Neural progenitor cell (in vitro differentiated cells): ENCODE data around the gene CYP11A1. TPM values are rescaled to one million over a fixed set of nuclear protein-coding genes. Genes with fewer than 3 reads are reported as not detected.

Source experiments
- DNase-seq: peaks from one replicate; pipeline ENCODE4 v3.0.0-alpha.2; 2016; ENCODE audit warnings: low spot score
- H2AFZ ChIP-seq: fragments of 200-600 bp; sonication (generic); replicated peaks from 2 replicates; pipeline ENCODE4 v1.6.1; 2016; ENCODE audit warnings: antibody characterized with exemption
- H3F3A ChIP-seq: fragments of 200-600 bp; sonication (generic); 2 replicates; pipeline ENCODE4 v1.6.1; 2016; ENCODE audit warnings: antibody characterized with exemption, low read depth
- H3K27ac ChIP-seq: fragments of 200-600 bp; sonication (generic); 2 replicates; pipeline ENCODE4 v1.5.1; 2016; ENCODE audit warnings: mild to moderate bottlenecking
- H3K27me3 ChIP-seq: fragments of 200-600 bp; sonication (generic); 2 replicates; pipeline ENCODE4 v1.6.1; 2016; ENCODE audit warnings: mild to moderate bottlenecking, moderate library complexity
- H3K36me3 ChIP-seq: fragments of 200-600 bp; sonication (generic); 2 replicates; pipeline ENCODE4 v1.5.1; 2016
- H3K4me1 ChIP-seq: fragments of 200-600 bp; sonication (generic); 2 replicates; pipeline ENCODE4 v1.6.1; 2016; ENCODE audit warnings: mixed run types
- H3K4me2 ChIP-seq: fragments of 200-600 bp; sonication (generic); 2 replicates; pipeline ENCODE4 v1.6.1; 2016
- H3K4me3 ChIP-seq: fragments of 200-600 bp; sonication (generic); 2 replicates; pipeline ENCODE4 v1.5.1; 2016
- H3K79me2 ChIP-seq: fragments of 200-600 bp; sonication (generic); 2 replicates; pipeline ENCODE4 v1.6.1; 2016; ENCODE audit warnings: low read depth
- H3K9ac ChIP-seq: fragments of 200-600 bp; sonication (generic); 2 replicates; pipeline ENCODE4 v1.6.1; 2016
- H3K9me3 ChIP-seq: fragments of 200-600 bp; sonication (generic); 2 replicates; pipeline ENCODE4 v1.5.1; 2016; ENCODE audit warnings: low read depth
- H4K20me1 ChIP-seq: fragments of 200-600 bp; sonication (generic); 2 replicates; pipeline ENCODE4 v1.6.1; 2016; ENCODE audit warnings: low read depth
- H3K27ac Mint-ChIP-seq: 3 replicates; pipeline ENCODE4 v1.8.0; 2021; ENCODE audit warnings: mixed read lengths
- H3K27me3 Mint-ChIP-seq: 2 replicates; pipeline ENCODE4 v1.8.0; 2022; ENCODE audit warnings: low read depth, mild to moderate bottlenecking, inconsistent platforms, moderate library complexity, mixed read lengths; ENCODE audit not compliant: insufficient read depth
- H3K36me3 Mint-ChIP-seq: 3 replicates; pipeline ENCODE4 v1.8.0; 2021; ENCODE audit warnings: mixed read lengths
- H3K4me1 Mint-ChIP-seq: 3 replicates; pipeline ENCODE4 v1.8.0; 2021; ENCODE audit warnings: mixed read lengths
- H3K4me3 Mint-ChIP-seq: 3 replicates; pipeline ENCODE4 v1.8.0; 2021; ENCODE audit warnings: mild to moderate bottlenecking, moderate library complexity, mixed read lengths
- H3K9me3 Mint-ChIP-seq: 3 replicates; pipeline ENCODE4 v1.8.0; 2020; ENCODE audit warnings: mixed read lengths
- EZH2 ChIP-seq: fragments of 200-600 bp; sonication (generic); IDR thresholded peaks from 2 replicates; pipeline ENCODE4 v1.6.1; 2017; ENCODE audit warnings: antibody characterized with exemption, mild to moderate bottlenecking, moderate library complexity
- EZH2phosphoT487 ChIP-seq: fragments of 200-600 bp; sonication (generic); IDR thresholded peaks from 2 replicates; pipeline ENCODE4 v1.6.1; 2017; ENCODE audit warnings: antibody characterized with exemption
- total RNA-seq: library from RNA; depleted of rRNA; stranded (reverse); fragments of >200 nt; gene quantifications from 2 replicates; pipeline ENCODE4 v1.2.3, GENCODE V29; 2015; ENCODE audit warnings: low replicate concordance
- TF ChIP-seq, protein P1 (sequence below): fragments of 200-600 bp; sonication (generic); IDR thresholded peaks from 2 replicates; pipeline ENCODE4 v1.5.1; 2017; ENCODE audit warnings: antibody characterized with exemption, mild to moderate bottlenecking

Gene CYP11A1
- total RNA-seq, 1 donor from 2014 or later, result 0.99 TPM

DNA sequence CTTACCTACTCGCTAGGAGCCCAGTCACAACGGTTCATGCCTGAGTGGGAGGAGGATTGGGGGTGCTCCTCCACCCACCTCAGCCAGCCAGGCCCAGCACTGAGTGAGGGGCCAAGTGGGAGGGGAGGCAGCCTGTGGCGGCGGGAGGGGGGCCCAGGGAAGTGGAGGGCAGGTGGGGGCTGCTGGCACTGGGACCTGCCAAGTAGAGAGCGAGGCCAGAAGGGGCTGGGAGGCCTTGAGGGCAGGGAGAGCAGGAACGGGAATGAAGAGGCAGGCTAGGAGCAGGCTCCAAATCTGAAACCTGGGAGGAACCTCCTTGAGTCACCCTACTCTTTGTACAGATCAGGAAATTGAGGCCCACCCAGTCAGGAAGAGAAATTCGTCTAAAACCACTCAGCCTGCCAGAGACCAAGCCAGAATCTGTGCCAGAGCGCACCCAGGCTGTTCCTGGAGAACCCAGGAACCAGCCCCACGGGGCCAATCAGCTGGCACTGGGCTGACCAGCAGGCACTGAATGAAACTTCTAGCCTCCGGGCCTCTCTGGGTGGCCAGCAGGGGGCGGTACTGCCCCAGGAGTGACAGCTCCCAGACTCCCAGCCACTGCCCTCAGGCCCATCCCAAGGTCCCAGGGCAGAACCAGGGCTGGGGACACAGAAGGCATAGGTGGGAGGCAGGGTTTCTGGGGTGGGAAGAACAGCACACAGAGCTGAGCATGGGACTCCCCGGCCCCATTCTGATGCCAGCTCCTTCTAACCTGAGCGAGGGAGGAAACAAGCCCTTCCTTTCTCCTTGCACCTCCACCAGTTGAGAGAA, 14.8 kb upstream of the CYP11A1 start:
- H3K9me3 Mint-ChIP-seq, result no peaks in the 10 kb centered on the region
- Histone ChIP-seq H3K9ac (no peak overlapping the region), H3K4me2 (no peak overlapping the region), H3K9me3 (no peaks in the 10 kb centered on the region), H3K79me2 (no peaks in the 10 kb centered on the region), H3K36me3 (no peaks in the 10 kb centered on the region), H4K20me1 (no peaks in the 10 kb centered on the region), H2AFZ (no peak overlapping the region), H3K27me3 (no peaks in the 10 kb centered on the region), H3F3A (no peaks in the 10 kb centered on the region), H3K4me3 (no peak overlapping the region), H3K4me1 (peaks cover 19% of the 10 kb centered on the region), H3K27ac (no peak overlapping the region)
- TF ChIP-seq EZH2phosphoT487 (no peak), EZH2 (no peak)
- TF ChIP-seq, protein P1, sequence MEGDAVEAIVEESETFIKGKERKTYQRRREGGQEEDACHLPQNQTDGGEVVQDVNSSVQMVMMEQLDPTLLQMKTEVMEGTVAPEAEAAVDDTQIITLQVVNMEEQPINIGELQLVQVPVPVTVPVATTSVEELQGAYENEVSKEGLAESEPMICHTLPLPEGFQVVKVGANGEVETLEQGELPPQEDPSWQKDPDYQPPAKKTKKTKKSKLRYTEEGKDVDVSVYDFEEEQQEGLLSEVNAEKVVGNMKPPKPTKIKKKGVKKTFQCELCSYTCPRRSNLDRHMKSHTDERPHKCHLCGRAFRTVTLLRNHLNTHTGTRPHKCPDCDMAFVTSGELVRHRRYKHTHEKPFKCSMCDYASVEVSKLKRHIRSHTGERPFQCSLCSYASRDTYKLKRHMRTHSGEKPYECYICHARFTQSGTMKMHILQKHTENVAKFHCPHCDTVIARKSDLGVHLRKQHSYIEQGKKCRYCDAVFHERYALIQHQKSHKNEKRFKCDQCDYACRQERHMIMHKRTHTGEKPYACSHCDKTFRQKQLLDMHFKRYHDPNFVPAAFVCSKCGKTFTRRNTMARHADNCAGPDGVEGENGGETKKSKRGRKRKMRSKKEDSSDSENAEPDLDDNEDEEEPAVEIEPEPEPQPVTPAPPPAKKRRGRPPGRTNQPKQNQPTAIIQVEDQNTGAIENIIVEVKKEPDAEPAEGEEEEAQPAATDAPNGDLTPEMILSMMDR, result peak; percentile 99
- H3K4me1 Mint-ChIP-seq, result peaks cover 11% of the 10 kb centered on the region
- H3K36me3 Mint-ChIP-seq, result no peaks in the 10 kb centered on the region
- peak; percentile 93 for DNase-seq
- peaks cover 12% of the 10 kb centered on the region for H3K27me3 Mint-ChIP-seq
- no peak overlapping the region for H3K4me3 Mint-ChIP-seq
- no peak overlapping the region for H3K27ac Mint-ChIP-seq

DNA sequence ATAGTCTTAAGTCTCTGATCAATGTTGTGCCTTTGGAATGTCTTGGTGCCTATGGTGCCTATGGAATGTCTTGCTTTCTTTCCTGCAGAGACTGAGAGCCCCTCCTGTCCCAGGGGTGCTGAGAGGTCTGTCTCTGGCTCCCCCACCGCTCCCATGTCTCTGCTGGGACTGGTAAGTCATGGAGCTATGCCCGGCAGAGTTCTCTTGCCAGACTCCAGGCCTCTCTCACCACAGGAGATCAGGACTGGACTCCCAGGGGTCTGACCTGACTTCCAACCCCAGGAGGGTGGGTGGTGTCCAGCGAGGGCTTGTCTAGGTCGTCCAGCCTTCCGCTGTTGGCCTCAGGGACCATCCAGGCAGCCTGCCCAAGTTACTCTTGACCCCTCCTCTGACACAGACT, 14.0 kb upstream of the CYP11A1 start:
- Histone ChIP-seq H3K4me2 (no peak overlapping the region), H3K9me3 (no peaks in the 10 kb centered on the region), H3K27me3 (no peaks in the 10 kb centered on the region), H3K79me2 (no peaks in the 10 kb centered on the region), H3K9ac (no peak overlapping the region), H3F3A (no peaks in the 10 kb centered on the region), H4K20me1 (no peaks in the 10 kb centered on the region), H3K4me3 (no peak overlapping the region), H3K4me1 (peaks cover 13% of the 10 kb centered on the region), H2AFZ (no peak overlapping the region), H3K36me3 (no peaks in the 10 kb centered on the region), H3K27ac (no peak overlapping the region)
- no peak overlapping the region for H3K4me3 Mint-ChIP-seq
- H3K27ac Mint-ChIP-seq, result no peak overlapping the region
- H3K4me1 Mint-ChIP-seq, result peaks cover 11% of the 10 kb centered on the region
- peaks cover 14% of the 10 kb centered on the region for H3K27me3 Mint-ChIP-seq
- no peak for DNase-seq
- H3K9me3 Mint-ChIP-seq, result no peaks in the 10 kb centered on the region
- H3K36me3 Mint-ChIP-seq, result no peaks in the 10 kb centered on the region
- TF ChIP-seq EZH2 (no peak), EZH2phosphoT487 (no peak)
- TF ChIP-seq, protein P1, result no peak

DNA sequence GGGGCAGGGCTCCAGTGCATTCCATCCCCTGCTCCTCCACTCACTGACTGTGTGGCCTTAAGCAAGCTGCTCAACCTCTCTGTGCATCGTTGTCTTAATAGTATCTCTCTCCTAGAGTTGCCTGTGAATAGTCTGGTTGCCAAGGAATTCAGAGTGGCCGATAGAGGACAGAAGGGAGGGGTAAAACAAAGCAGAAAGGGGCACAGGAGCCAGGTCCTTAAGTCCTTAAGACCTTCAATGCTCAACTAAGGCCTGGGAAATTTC, 13.7 kb upstream of the CYP11A1 start:
- peaks cover 8% of the 10 kb centered on the region for H3K4me1 Mint-ChIP-seq
- DNase-seq, result no peak
- Histone ChIP-seq H3K27me3 (no peaks in the 10 kb centered on the region), H3K4me2 (no peak overlapping the region), H3K27ac (no peak overlapping the region), H3K79me2 (no peaks in the 10 kb centered on the region), H3F3A (no peaks in the 10 kb centered on the region), H3K4me1 (peaks cover 10% of the 10 kb centered on the region), H4K20me1 (no peaks in the 10 kb centered on the region), H3K9ac (no peak overlapping the region), H3K9me3 (no peaks in the 10 kb centered on the region), H3K36me3 (no peaks in the 10 kb centered on the region), H3K4me3 (no peak overlapping the region), H2AFZ (no peak overlapping the region)
- no peak overlapping the region for H3K27ac Mint-ChIP-seq
- no peaks in the 10 kb centered on the region for H3K36me3 Mint-ChIP-seq
- no peaks in the 10 kb centered on the region for H3K9me3 Mint-ChIP-seq
- H3K27me3 Mint-ChIP-seq, result peaks cover 14% of the 10 kb centered on the region
- no peak overlapping the region for H3K4me3 Mint-ChIP-seq
- TF ChIP-seq EZH2phosphoT487, result no peak

DNA sequence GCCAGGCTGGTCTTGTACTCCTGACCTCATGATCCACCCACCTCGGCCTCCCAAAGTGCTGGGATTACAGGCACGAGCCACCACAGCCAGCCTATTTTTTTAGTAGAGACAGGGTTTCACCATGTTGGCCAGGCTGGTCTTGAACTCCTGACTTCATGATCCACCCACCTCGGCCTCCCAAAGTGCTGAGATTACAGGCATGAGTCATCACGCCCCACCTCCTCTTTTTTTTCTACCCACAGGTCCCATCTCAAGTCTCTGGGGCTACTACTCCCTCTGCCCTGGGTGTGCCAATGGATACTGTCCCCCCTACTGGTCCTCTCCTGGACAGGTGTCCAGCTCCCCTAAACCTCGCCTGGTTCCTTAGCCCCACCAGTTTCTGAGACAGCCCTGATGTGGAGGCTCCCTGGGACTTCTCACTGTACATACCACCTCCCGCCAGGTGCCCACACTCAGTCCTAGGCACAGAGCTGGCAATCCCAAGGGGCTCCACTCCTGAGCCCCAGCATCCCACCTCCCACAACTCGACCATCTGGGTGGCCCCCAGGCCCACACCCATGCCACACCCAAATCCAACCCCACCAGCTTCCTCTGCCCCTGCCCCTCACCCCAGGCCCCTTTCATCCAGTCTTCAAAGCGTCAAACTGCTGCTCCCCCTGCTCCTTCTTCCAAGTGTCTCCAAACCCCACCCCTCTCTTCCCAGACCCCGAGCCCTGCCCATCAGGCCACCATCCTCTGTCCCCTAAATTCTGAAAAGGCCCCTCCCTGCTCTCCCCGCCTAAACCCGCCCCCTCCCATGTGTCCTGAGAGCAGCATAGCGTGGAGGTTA, 13.1 kb upstream of the CYP11A1 start:
- H3K4me1 Mint-ChIP-seq, result peaks cover 7% of the 10 kb centered on the region
- Histone ChIP-seq H3F3A (no peaks in the 10 kb centered on the region), H3K4me2 (no peak overlapping the region), H3K79me2 (no peaks in the 10 kb centered on the region), H3K27me3 (peaks cover 2% of the 10 kb centered on the region), H4K20me1 (no peaks in the 10 kb centered on the region), H3K36me3 (no peaks in the 10 kb centered on the region), H3K9me3 (no peaks in the 10 kb centered on the region), H2AFZ (no peak overlapping the region), H3K4me1 (peaks cover 4% of the 10 kb centered on the region), H3K9ac (no peak overlapping the region), H3K4me3 (no peak overlapping the region), H3K27ac (no peak overlapping the region)
- H3K36me3 Mint-ChIP-seq, result no peaks in the 10 kb centered on the region
- DNase-seq, result no peak
- no peak overlapping the region for H3K27ac Mint-ChIP-seq
- peaks cover 14% of the 10 kb centered on the region for H3K27me3 Mint-ChIP-seq
- no peak overlapping the region for H3K4me3 Mint-ChIP-seq
- no peaks in the 10 kb centered on the region for H3K9me3 Mint-ChIP-seq
- no peak for TF ChIP-seq EZH2
- TF ChIP-seq, protein P1, result no peak
